ENCODE data around the gene PRAMEF1. TPM values are rescaled to one million over a fixed set of nuclear protein-coding genes. Genes with fewer than 3 reads are reported as not detected.
"Not testable (repeated sequence)": the region's sequence is repeated elsewhere in the genome, so short reads cannot be mapped to it uniquely, and the experiment has no call there.

PRAMEF1 gene
- total RNA-seq, 1 experiment from 2014 or later = not detected

DNA sequence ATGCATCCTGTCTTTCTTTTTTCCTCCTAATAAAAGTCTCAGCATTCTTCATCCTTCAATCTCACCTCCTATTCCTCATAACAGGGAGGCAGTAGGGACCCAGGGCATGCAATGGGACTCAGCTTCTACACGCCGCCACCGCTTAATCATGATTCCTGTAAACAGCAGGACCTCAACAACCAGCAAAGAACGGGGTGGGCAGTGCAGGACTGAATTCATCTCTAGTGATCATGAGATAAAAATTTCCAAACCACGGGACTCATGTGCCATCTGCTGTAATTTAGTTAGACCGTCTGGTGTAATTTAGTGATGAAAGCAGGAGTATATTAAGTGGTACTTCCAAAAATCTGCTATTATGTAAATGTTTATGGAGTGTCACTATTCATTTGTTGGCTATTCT is 12.3 kb upstream of the PRAMEF1 start:
- Mint-ChIP-seq H3K36me3 (ENCODE audit: insufficient read depth, unreplicated experiment) (no peaks in the 10 kb centered on the region), H3K27ac (ENCODE audit: unreplicated experiment) (no peak overlapping the region), H3K27me3 (ENCODE audit: unreplicated experiment) (peaks cover 58% of the 10 kb centered on the region), H3K9me3 (ENCODE audit: low read depth, unreplicated experiment) (no peaks in the 10 kb centered on the region), H3K4me3 (ENCODE audit: low read depth, unreplicated experiment) (no peak overlapping the region), H3K4me1 (ENCODE audit: low read depth, unreplicated experiment) (no peaks in the 10 kb centered on the region)
- no TSS peak for BruUV-seq (replicated peaks)
- CTCF ChIA-PET = no interaction called here
- TF ChIP-seq, protein P1, sequence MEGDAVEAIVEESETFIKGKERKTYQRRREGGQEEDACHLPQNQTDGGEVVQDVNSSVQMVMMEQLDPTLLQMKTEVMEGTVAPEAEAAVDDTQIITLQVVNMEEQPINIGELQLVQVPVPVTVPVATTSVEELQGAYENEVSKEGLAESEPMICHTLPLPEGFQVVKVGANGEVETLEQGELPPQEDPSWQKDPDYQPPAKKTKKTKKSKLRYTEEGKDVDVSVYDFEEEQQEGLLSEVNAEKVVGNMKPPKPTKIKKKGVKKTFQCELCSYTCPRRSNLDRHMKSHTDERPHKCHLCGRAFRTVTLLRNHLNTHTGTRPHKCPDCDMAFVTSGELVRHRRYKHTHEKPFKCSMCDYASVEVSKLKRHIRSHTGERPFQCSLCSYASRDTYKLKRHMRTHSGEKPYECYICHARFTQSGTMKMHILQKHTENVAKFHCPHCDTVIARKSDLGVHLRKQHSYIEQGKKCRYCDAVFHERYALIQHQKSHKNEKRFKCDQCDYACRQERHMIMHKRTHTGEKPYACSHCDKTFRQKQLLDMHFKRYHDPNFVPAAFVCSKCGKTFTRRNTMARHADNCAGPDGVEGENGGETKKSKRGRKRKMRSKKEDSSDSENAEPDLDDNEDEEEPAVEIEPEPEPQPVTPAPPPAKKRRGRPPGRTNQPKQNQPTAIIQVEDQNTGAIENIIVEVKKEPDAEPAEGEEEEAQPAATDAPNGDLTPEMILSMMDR (IDR thresholded peaks at IDR 0.05; ENCODE audit: unreplicated experiment) = no peak
- DNase-seq = no peak
- intact Hi-C loops (cut with micrococcal nuclease; ENCODE audit: unreplicated experiment) = no loop called here

DNA sequence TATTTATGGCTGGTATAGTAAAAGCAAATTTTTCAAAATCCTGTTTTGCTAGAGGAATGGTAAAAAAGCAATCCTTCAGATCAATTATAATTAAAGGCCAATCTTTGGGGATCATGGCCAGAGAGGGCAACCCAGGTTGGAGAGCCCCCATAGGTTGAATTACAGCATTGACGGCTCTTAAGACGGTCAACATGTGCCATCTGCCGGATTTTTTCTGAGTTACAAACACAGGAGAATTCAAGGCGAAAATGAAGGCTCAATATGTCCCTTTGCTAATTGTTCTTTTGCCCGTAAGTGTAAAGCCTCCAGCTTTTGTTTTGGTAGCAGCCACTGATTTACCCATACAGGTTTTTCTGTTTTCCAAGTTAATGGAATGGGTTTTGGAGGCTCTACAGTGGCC is 9.7 kb upstream of the PRAMEF1 start:
- H3K27ac Mint-ChIP-seq (ENCODE audit: unreplicated experiment); H3K4me1 Mint-ChIP-seq (ENCODE audit: low read depth, unreplicated experiment); DNase-seq; H3K36me3 Mint-ChIP-seq (ENCODE audit: insufficient read depth, unreplicated experiment); intact Hi-C loops (cut with micrococcal nuclease; ENCODE audit: unreplicated experiment); CTCF ChIA-PET; H3K9me3 Mint-ChIP-seq (ENCODE audit: low read depth, unreplicated experiment); H3K4me3 Mint-ChIP-seq (ENCODE audit: low read depth, unreplicated experiment); BruUV-seq (replicated peaks): not testable (repeated sequence)
- H3K27me3 Mint-ChIP-seq (ENCODE audit: unreplicated experiment) = peaks cover 33% of the 10 kb centered on the region

DNA sequence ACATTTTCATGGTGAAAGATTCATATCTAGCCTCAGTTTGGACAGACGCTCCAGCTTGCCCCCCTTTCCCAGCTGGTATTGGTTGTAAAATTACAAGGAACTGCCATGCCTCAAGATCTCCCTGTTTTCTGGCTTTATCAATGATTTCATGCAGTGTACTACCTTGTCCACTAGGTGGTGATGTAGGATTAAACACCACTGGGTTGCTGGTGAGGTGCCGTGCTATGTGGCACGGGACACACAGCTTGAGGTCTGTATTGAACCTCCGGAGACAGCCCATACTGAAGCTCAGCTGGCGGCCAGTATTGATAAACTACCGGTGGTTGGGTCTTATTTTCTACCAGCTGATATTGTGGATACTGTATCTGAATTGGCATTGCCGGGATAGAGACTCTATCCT is 7.4 kb upstream of the PRAMEF1 start:
- H3K4me3 Mint-ChIP-seq (ENCODE audit: low read depth, unreplicated experiment); H3K27ac Mint-ChIP-seq (ENCODE audit: unreplicated experiment); intact Hi-C loops (cut with micrococcal nuclease; ENCODE audit: unreplicated experiment); H3K9me3 Mint-ChIP-seq (ENCODE audit: low read depth, unreplicated experiment); H3K4me1 Mint-ChIP-seq (ENCODE audit: low read depth, unreplicated experiment); CTCF ChIA-PET; BruUV-seq (replicated peaks); H3K36me3 Mint-ChIP-seq (ENCODE audit: insufficient read depth, unreplicated experiment); DNase-seq: not testable (repeated sequence)
- H3K27me3 Mint-ChIP-seq (ENCODE audit: unreplicated experiment) = peaks cover 11% of the 10 kb centered on the region

DNA sequence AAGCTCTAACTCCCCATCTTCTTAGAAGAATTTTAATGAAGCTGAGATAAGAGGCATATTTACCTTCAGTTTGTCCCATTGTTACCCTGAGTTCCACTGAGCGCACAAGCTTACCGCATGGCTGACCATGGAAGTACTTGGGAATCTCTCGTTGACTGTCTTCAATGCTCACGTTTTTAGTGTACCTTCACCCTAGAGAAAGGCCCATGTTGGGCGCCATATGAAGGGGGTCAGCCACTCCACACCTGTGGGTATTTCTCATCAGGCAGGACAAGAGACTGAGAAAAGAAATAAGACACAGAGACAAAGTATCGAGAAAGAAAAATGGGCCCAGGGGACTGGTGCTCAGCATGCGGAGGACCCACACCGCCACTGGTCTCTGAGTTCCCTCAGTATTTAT is 6.5 kb upstream of the PRAMEF1 start:
- H3K27ac Mint-ChIP-seq (ENCODE audit: unreplicated experiment) = not testable (repeated sequence)

DNA sequence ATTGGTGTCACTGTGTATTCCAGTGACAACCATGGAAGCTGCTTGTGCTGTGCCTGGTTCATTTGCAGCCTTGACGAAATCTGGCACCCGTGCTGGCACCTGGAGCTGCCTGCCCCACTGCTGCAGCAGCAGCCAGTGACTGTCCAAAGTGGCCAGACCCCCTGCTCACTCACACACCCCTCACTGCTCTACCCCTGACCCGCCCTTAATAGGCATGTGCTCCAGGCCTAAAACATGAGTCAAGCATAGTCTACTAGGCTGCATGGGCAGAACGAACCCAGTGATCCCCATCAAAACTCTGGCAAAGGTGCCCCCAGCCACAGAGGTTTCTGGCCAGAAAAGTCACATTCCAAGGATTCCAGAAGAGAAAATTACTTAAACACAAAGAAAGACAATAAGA is 7.7 kb downstream of the PRAMEF1 start:
- CTCF ChIA-PET = no interaction called here
- Mint-ChIP-seq H3K4me3 (ENCODE audit: low read depth, unreplicated experiment) (no peak overlapping the region), H3K4me1 (ENCODE audit: low read depth, unreplicated experiment) (no peaks in the 10 kb centered on the region), H3K9me3 (ENCODE audit: low read depth, unreplicated experiment) (no peaks in the 10 kb centered on the region), H3K27ac (ENCODE audit: unreplicated experiment) (no peak overlapping the region), H3K36me3 (ENCODE audit: insufficient read depth, unreplicated experiment) (no peaks in the 10 kb centered on the region), H3K27me3 (ENCODE audit: unreplicated experiment) (peaks cover 47% of the 10 kb centered on the region)
- intact Hi-C loops (cut with micrococcal nuclease; ENCODE audit: unreplicated experiment) = no loop called here
- DNase-seq = no peak
- no TSS peak for BruUV-seq (replicated peaks)
- TF ChIP-seq, protein P1 (IDR thresholded peaks at IDR 0.05; ENCODE audit: unreplicated experiment) = no peak

More for the DNA sequence above, 6.5 kb upstream of the PRAMEF1 start:
- H3K36me3 Mint-ChIP-seq (ENCODE audit: insufficient read depth, unreplicated experiment); H3K4me1 Mint-ChIP-seq (ENCODE audit: low read depth, unreplicated experiment); H3K4me3 Mint-ChIP-seq (ENCODE audit: low read depth, unreplicated experiment); DNase-seq; intact Hi-C loops (cut with micrococcal nuclease; ENCODE audit: unreplicated experiment); H3K9me3 Mint-ChIP-seq (ENCODE audit: low read depth, unreplicated experiment); BruUV-seq (replicated peaks); CTCF ChIA-PET: not testable (repeated sequence)
- peaks cover 11% of the 10 kb centered on the region for H3K27me3 Mint-ChIP-seq (ENCODE audit: unreplicated experiment)

DNA sequence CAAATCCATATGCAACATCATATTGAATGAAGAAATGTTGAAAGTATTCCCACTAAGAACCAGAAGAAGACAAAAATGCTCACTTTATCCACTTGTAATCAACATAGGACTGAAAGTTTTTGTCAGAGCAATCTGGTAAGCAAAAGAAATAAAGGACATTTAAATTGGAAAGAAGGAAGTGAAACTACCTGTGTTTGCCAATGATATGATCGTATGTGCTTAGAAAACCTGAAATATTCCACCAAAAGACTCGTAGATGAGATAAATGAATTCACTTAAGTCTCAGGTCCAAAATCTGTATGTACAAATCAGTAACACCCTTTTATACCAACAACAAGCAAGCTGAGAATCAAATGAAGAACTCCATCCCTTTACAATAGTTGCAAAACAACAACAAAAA is 8.5 kb downstream of the PRAMEF1 start:
- Mint-ChIP-seq H3K27ac (ENCODE audit: unreplicated experiment) (no peak overlapping the region), H3K9me3 (ENCODE audit: low read depth, unreplicated experiment) (peaks cover 2% of the 10 kb centered on the region), H3K36me3 (ENCODE audit: insufficient read depth, unreplicated experiment) (no peaks in the 10 kb centered on the region), H3K4me3 (ENCODE audit: low read depth, unreplicated experiment) (no peak overlapping the region), H3K27me3 (ENCODE audit: unreplicated experiment) (peaks cover 39% of the 10 kb centered on the region), H3K4me1 (ENCODE audit: low read depth, unreplicated experiment) (no peaks in the 10 kb centered on the region)
- DNase-seq = no peak
- intact Hi-C loops (cut with micrococcal nuclease; ENCODE audit: unreplicated experiment) = no loop called here
- TF ChIP-seq, protein P1 (IDR thresholded peaks at IDR 0.05; ENCODE audit: unreplicated experiment) = no peak
- BruUV-seq (replicated peaks) = no TSS peak
- CTCF ChIA-PET = no interaction called here

All from Calu3 (cell line).